Measurements from ENCODE around the gene SMARCA2. TPM values are rescaled to one million over a fixed set of nuclear protein-coding genes. Genes with fewer than 3 reads are reported as not detected.

SMARCA2 gene
- total and polyA plus RNA-seq, 9 of the 15 experiments (the other 6 are each of a cell fraction or from before 2014, with no cell fraction given), result 8.0 to 34.8 (median 25.5) TPM

DNA sequence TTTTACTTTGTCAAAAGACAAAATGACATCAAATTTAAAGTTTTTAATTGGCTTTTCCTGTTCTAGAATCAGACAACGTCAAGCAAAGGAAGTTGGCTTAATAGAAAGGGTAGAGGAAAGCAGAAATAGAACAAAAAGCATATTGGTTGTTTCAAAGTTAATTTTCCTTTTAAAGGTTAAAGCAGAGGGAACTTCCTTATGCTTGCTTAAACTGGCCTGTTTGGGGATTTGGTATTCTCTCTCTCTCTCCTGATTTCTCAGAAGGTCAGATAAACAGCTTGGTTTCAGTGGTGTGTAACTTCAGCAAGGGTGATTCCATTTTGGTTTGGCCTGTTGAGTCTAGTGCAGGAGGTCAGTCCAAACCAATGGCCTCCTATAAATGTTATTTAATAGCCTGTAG, 127.1 kb downstream of the SMARCA2 start (continued):
- TF ChIP-seq, protein P1, sequence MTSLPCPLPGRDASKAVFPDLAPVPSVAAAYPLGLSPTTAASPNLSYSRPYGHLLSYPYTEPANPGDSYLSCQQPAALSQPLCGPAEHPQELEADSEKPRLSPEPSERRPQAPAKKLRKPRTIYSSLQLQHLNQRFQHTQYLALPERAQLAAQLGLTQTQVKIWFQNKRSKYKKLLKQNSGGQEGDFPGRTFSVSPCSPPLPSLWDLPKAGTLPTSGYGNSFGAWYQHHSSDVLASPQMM (CRISPR knock-in tag; IDR thresholded peaks at IDR 0.05), result no peak
- no peak for TF ChIP-seq CHD4 (IDR thresholded peaks at IDR 0.05; ENCODE audit: insufficient read depth, insufficient replicate concordance, low read depth, low read length, poor library complexity, severe bottlenecking)
- TF ChIP-seq ZNF75A (CRISPR knock-in tag; IDR thresholded peaks at IDR 0.05), result no peak
- TF ChIP-seq SMAD1 (IDR thresholded peaks at IDR 0.05; ENCODE audit: low read depth, low read length, partially characterized antibody), result no peak

DNA sequence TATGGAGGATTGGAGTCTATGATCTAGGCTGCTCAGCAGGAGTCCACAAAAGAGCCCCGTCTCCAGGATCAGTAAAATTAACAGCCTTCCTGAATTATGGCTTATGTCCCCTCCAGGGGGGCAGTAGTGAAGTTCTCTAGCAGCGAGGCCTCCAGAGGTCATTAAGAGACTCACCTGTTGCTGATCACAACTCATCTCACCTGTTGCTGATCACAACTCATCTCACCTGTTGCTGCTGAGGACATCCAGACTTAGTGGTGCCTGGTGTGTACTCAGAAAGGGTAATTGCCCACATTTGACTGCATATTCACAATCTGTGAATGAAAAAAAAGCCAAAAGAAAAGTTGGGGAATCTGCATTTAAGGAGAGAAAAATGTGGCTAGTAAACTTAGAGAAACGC, 129.5 kb downstream of the SMARCA2 start:
- Histone ChIP-seq H3K9me3 (replicated peaks; ENCODE audit: control insufficient read depth, insufficient read depth, low read depth, low read length) (no peaks in the 10 kb centered on the region), H2AFZ (ENCODE audit: low read depth, low read length) (no peak overlapping the region), H3K36me3 (ENCODE audit: control insufficient read depth, insufficient read depth, low read length) (no peaks in the 10 kb centered on the region; the same call in 2 of the 3 replicates), H3K4me1 (replicated peaks in 1 of 2; ENCODE audit: control insufficient read depth in 2 of 2, insufficient read depth in 2 of 2, low read length in 2 of 2) (no peaks in the 10 kb centered on the region), H3K4me3 (no peak overlapping the region), H3K9ac (ENCODE audit: insufficient read depth in 1 of 2, low read depth in 2 of 2, low read length in 2 of 2) (no peak overlapping the region), H3K27me3 (ENCODE audit: control insufficient read depth in 2 of 2, insufficient read depth in 2 of 2, low read length in 2 of 2) (no peaks in the 10 kb centered on the region), H3K4me2 (ENCODE audit: insufficient read depth, low read length) (no peak overlapping the region), H3K27ac (ENCODE audit: extremely low read depth, low read depth, low read length) (no peak overlapping the region), H3K79me2 (ENCODE audit: control insufficient read depth, insufficient read depth, low read length) (no peaks in the 10 kb centered on the region; the same call in 2 of the 3 replicates), H3K9me1 (ENCODE audit: control insufficient read depth, insufficient read depth, low read length) (no peaks in the 10 kb centered on the region), H4K20me1 (replicated peaks; ENCODE audit: control insufficient read depth, insufficient read depth, low read length) (no peaks in the 10 kb centered on the region)
- WGBS (ENCODE audit: insufficient coverage, low coverage, missing lambda C conversion rate), result 100% methylated on average over 1 of the region's 3 CpGs
- DNase-seq (ENCODE audit: extremely low read depth in 1 of 4, low spot score in 3 of 4) (no peak), ATAC-seq (no peak), FAIRE-seq (no peak)
- BruUV-seq (replicated peaks), result no TSS peak
- in situ Hi-C loops (cut with MboI), result no loop called here
- CTCF ChIA-PET (ENCODE audit: low intra/inter-chr PET ratio), result no interaction called here
- POLR2A ChIA-PET, result no interaction called here
- intact Hi-C loops (cut with micrococcal nuclease), result no loop called here
- TF ChIP-seq SMAD2 (IDR thresholded peaks at IDR 0.05; ENCODE audit: low read depth, low read length) (no peak), CC2D1A (IDR thresholded peaks at IDR 0.05) (no peak), CTBP1 (IDR thresholded peaks at IDR 0.05; ENCODE audit: borderline replicate concordance) (no peak), ZNF263 (CRISPR knock-in tag; IDR thresholded peaks at IDR 0.05; ENCODE audit: borderline replicate concordance) (no peak), NR4A1 (CRISPR knock-in tag; IDR thresholded peaks at IDR 0.05) (no peak), NR4A1 (tag; IDR thresholded peaks at IDR 0.05) (no peak), ZNF253 (CRISPR knock-in tag; conservative IDR thresholded peaks at IDR 0.05) (no peak)
- TF ChIP-seq, protein P2, sequence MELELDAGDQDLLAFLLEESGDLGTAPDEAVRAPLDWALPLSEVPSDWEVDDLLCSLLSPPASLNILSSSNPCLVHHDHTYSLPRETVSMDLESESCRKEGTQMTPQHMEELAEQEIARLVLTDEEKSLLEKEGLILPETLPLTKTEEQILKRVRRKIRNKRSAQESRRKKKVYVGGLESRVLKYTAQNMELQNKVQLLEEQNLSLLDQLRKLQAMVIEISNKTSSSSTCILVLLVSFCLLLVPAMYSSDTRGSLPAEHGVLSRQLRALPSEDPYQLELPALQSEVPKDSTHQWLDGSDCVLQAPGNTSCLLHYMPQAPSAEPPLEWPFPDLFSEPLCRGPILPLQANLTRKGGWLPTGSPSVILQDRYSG (tag; conservative IDR thresholded peaks at IDR 0.05; ENCODE audit: low read depth), result no peak

All from K562 (cell line).